GM21447 (cell line): ENCODE measurements around the gene KDM3B.
"Not testable (repeated sequence)": the region's sequence is repeated elsewhere in the genome, so short reads cannot be mapped to it uniquely, and the experiment has no call there.

Experiments
- ATAC-seq: cut with Tn5 transposase; IDR thresholded peaks from one replicate; pipeline ENCODE4 v1.9.1; 2021; ENCODE audit not compliant: unreplicated experiment

KDM3B gene, protein sequence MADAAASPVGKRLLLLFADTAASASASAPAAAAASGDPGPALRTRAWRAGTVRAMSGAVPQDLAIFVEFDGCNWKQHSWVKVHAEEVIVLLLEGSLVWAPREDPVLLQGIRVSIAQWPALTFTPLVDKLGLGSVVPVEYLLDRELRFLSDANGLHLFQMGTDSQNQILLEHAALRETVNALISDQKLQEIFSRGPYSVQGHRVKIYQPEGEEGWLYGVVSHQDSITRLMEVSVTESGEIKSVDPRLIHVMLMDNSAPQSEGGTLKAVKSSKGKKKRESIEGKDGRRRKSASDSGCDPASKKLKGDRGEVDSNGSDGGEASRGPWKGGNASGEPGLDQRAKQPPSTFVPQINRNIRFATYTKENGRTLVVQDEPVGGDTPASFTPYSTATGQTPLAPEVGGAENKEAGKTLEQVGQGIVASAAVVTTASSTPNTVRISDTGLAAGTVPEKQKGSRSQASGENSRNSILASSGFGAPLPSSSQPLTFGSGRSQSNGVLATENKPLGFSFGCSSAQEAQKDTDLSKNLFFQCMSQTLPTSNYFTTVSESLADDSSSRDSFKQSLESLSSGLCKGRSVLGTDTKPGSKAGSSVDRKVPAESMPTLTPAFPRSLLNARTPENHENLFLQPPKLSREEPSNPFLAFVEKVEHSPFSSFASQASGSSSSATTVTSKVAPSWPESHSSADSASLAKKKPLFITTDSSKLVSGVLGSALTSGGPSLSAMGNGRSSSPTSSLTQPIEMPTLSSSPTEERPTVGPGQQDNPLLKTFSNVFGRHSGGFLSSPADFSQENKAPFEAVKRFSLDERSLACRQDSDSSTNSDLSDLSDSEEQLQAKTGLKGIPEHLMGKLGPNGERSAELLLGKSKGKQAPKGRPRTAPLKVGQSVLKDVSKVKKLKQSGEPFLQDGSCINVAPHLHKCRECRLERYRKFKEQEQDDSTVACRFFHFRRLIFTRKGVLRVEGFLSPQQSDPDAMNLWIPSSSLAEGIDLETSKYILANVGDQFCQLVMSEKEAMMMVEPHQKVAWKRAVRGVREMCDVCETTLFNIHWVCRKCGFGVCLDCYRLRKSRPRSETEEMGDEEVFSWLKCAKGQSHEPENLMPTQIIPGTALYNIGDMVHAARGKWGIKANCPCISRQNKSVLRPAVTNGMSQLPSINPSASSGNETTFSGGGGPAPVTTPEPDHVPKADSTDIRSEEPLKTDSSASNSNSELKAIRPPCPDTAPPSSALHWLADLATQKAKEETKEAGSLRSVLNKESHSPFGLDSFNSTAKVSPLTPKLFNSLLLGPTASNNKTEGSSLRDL (N-terminal part only)

DNA sequence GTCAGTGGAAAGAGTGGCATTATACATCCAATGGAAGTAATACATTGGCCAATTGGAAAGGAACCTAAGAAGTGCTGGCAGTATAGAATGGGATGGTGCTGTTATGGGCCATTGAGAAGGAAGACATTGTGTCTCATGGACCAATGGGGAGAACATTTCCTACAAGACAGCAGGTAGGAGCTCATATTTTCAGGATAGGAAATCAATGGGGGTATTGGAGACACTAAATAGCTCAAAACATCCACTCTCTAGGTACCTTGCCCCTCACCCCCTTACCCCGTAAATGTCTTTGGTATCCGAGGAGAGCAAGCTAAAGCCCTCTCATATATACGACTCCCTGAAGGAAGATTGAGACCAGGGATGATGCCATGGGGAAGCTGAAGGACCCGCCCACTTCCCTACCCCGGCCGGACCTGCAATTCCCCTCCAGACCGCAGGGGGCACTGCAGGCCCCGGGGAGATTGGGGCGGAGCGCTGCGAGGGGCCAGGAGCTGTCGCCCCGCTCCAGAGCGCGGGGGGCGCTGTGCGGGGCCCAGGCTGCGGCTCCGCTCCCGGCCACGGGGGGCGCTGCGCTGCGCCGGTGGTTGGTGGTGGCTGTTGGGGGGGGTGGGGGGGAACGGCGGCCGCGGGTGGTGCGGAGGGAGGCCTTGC lies at the start of gene KDM3B:
Gene KDM3B, plus strand, starts transcription at position 615 of the 651 bp plus-strand sequence. CDS start 111 bp downstream, outside the sequence.
- ATAC-seq: peak; percentile 54

DNA sequence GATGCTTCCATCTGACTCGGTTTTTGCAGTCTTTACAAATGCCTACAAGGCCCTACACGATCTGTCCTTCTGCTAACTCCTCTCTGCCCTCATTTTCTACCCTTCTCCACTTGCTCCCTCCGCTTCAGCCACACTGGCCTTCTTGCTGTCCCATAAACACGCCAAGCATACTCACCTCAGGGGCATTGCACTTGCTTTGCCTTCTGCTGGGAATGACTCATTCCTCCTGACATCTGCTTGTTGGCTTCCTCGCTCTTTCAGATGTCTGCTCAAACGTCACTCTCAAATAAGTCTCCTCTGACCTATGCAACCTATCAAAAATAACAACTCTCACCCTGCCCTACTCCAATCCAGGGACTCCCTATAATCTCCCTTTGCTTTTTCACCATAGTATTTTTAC lies 49.1 kb upstream of the KDM3B start:
- ATAC-seq: no peak

DNA sequence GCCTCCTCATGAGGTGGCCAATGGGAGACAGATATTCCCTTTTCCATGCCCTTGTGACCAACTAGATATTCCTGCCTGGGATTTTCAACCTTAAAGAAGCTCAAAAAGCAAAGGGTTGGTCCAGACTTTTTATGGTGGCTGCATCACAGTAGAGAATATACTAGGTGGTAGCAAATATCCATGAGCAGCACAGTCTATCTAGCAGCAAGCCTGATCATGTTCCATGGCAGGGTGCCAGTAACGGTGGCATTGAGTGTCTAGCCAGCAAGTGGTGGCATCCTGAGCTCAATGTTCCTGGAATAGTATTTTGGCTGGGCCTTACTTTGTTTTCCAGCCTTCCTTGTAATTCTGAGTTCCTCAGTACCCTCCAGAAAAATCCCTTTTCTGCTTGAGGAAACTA lies 46.7 kb upstream of the KDM3B start:
- ATAC-seq: no peak

DNA sequence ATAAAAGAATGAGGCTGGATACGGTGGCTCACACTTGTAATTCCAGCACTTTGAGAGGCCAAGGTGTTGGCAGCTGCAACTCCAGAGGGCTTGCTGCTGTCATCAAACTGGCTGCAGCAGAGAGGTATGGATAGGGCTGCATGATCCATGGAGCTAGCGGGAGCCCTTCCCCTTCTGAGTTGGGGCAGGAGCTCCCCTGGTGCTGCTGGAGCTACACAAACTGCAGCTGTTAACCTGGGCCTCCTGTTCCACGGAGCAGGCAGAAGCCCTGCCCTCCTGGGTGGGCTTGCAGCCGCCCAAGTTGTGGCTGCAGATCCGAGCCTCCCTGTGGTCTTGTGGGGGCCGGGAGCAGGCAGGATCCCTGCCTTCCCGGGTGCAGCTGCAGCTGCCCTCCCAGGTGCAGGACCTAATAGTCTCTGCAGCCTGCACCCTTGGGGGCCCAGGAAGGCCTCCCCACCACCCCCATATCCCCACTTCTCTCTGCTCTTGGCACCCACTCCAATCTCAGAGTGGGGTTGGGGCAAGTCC lies 36.7 kb upstream of the KDM3B start:
- ATAC-seq: no peak

DNA sequence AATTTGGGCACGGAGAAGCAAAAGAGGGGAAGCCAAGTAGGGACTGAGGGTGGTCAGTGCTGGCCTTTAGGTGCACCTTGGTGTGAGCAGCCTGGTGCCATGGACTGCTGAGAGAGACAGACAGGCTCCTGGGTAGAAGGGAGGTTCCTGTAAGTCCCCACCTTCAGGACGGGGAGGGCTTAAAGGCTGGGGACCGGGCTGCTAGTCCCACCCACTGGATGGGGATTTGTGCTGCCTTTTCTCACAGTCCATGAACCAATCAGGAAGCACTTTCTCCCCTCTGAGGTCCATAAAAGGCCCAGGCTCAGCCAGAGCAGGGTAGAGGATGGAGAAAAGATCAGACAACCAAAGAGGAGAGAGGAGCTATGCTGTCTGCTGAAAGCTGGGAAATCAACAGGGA lies 36.1 kb upstream of the KDM3B start:
- no peak for ATAC-seq

DNA sequence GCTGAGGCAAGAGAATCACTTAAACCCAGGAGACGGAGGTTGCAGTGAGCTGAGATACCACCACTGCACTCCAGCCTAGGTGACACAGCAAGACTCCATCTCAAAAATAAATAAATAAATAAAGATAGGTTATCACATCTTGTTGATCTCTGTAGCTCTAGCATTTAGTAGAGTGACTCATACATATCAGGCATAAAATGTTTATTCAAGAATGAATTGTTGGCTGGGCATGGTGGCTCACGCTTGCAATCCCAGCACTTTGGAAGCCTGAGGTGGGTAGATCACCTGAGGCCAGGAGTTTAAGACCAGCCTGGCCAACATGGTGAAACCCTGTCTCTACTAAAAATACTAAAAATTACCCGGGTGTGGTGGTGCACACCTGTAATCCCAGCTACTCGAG lies 34.3 kb upstream of the KDM3B start:
- ATAC-seq: not testable (repeated sequence)

DNA sequence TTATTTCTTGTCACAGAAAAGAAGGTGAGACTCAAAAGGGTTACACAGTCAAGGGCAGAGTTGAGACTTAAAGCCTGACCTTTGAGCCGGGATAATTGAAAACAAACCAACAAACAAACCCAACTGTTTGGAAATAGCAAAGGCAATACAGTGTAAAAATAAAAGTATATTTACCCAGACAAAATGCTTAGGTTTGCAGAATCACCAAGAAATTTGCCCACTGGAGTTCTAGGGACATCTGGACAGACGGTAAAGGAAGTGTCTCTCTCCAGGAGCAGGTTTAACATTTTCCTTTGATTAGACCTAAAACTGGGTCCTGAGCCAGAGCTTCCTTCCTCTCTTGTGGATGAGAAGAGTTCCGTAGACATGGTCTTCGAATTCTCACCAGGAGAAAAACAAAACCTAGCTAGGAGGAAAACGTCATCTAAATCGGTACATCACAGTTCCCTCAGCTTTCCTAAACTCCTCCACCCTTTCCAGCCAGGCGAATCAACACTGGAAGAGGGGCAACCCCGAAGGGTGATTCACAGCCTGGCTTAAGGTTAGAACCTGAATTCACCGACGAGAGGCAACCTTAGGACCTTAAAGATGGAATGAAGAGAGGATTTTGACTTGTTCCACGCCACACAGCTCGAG lies 21.6 kb upstream of the KDM3B start:
- no peak for ATAC-seq

DNA sequence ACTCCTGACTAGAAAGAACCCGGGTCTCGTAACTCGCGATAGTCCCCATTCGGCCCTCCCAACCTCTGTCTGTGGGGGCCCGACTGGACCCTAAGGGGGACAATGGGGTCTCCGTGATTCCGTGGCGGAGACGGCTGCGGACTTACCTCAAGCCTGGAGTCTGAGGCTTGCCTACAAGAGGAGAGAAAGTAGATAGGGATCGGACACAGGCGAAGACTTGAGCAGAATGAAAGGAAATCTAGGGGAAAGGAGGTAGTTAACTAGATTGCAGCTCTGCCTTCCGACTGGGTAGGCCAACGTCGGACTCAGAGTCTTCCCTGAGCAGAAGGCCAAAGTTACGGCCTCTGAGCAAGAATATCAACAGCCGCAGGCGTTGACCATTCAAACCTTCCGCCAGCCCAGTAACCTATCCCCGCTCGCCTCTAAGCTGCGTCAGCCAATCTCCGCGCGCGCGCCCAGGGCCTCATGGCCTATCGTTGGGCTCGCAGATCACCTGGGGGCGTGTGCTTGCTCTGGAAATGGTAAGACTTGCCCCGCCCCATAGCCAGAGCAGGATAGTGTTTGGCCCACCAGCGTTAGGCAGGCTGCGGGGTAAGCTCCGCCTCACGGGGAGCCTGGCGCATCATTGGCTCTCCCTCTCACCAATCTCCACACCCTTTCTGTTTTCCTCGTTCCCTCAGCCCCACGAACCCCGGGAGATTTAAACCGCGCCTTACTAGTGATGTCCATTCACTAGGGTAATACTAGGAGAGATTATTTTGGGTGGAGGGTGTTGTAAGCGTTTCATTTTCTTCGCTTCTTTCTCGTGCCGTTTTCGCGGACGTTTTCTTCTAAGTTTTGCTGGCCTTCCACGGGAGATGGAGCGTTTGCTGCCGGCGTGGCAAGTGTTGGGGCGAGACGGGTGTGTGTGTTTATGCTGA lies 20.8 kb upstream of the KDM3B start, which contains the start of gene CDC25C:
Gene CDC25C, minus strand, starts transcription at position 356 of the 920 bp plus-strand sequence. CDS start 624 bp downstream, outside the sequence.
- peak; percentile 99 for ATAC-seq

DNA sequence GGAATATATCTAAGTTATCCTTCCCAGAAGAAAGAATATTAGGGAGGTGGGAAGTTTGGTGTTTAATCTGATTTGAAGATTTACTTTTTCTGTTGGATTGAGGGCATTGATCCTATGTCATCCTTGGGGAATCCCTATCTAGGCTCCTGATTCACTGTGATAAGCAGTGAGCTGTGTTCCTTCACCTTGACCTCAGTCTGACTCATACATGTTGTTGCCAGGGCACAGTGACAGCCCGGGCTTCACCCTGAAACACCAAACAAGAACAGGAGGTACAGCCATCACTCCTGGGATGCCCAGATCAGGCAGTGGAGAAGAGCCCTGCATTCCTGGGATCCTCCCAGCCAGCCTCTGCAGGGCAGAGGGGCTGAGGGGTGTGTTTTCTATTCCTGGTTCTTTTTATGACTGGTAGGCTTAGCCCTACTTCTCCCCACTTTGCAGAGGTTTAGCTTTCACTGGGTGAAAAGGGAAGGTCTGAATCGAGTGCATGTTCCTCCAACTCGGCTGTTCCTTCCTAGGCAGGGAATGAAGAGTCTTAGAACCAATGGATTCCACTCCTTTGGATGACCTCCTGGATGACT lies 17.5 kb upstream of the KDM3B start:
- ATAC-seq: no peak

DNA sequence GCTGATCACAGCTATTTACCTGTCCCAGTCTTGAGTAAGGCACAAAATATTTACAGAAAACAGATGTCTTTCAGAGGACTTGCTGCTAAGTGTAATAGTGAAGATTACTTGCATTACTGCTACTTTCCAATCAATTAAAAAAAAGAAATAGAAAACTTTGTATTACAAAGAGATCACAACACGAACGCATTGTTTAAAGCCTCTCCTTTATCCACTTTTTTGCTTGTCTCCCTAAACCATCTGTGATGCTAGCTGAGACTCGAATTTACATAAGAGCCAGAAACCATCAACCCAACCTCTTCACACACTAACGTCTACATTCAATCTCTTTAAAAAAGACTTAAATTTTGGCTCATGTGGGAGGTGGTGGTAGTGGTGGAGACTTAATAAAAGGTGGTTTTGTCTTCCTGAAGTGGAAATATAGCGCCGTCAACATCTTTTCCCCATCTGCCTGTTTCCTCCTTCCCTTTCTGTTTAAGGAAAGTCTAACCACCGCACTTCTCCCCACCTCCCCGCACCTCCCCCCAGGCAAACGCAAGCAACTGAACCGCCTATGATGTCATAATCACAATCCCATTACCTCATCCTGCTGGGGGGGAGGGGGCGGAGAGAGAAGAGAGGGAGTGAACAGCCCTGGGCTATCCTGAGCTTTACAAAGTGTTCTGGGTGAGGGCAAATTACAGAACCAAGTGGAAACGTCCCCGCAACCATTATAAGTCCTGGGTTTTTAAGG lies 15.4 kb upstream of the KDM3B start:
- ATAC-seq: peak; percentile 11

DNA sequence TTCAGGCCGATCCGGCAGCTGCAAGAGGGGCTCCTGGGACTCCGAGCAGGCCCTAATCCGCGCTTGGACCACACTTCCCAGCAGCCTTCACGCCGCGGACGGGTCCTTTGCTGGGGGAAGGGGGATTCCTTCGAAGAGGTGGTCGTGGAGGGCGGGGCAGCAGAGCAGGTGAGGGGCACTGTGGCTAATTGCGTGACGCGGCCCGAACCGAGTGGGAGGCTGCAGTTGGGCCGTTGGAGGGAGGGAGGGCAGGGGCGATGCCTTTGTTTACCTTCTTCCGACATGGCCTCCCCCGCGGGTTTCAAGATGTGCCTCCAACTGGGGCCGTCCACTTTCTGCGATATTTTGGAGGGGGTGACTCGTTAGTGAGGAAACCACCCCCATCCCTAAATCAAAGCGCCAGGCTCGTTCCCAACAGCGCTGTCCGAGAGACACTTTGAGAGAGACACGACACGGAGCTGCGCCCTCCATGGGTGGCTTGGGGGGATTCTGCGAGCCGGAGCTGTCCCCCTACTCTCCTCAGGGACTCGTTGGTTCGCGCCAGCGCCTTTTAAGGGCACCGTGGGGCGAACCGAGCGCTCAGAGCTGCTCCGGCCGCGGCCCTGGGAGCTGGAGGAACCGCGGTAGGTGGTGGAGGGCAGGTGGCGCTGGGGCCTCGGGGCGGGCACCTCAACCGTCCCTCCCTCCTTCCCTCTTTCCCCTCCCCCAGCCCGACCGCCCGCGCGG lies 14.6 kb upstream of the KDM3B start, which contains the start of gene FAM53C:
Gene FAM53C, plus strand, starts transcription at position 582 of the 726 bp plus-strand sequence. CDS start 3,070 bp downstream, outside the sequence.
- ATAC-seq: peak; percentile 90

DNA sequence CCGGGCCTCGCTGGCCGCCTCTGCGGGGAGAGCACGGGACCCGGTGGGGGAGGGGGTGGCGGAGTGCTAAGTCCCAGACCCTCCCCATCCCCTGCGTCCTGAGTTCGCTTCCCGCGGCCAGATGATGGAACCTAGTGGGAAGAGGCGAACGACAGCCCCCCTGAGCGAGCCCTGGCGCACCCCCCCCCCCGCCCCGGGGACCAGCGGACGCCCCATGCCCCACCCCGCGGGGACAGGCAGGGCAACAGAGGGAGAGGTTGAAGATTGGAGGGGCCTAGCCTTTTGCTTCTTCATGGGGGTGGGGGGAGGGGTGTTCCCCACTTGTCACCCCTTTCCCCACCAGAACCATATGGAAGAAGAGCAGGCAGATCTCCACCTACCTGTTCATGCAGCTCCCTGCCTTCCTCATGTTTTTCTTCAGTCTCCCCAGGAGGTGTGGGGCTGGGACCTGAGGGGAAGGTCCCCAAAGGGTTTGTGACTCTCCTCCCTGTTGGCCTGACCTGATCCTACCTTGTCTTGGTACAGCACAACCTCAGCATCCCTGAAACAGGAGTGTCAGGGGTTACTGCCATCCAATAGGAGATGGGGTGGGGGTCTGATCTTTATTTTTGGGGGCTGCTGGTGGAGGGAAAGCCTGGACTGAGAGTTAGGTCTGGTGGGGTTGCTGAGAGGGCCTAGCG lies 13.9 kb upstream of the KDM3B start:
- no peak for ATAC-seq

DNA sequence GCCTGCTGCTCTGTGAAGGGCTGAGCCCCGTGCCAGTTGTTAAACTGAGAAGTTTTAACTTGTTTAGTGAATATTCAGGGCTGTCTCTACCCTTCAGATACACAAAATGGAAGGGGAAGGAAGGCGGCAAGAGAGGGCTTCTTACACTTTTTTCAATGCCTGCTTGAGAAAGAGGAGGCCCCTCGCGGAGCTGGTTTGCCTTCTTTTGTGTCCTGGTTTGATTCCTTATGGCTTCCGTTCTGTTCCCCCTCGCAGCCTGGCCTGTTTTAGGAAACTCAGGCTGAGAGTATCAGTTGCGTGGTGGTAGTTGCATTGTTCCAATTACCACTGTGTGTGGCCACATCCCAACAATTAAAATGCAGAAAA lies 13.4 kb upstream of the KDM3B start:
- no peak for ATAC-seq

DNA sequence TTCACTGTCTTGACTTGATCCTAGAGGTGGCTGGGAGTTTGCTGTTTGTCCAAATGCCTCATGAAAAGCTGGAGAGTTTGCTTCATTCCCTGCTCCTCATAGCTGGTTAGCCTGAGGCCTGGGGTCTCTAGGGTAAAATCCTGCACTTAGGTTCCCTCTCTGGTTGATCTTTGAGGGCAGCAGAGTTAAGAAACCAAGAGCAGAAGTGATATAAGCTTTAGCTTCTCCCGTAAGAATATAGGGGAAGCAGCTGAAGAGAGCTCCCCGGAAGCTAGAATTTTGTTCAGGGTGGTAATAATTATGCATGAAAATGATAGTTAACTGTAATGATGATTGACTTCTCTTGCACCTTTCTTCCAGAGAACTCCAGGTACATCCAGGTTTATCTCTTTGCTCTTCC lies 13.0 kb upstream of the KDM3B start:
- no peak for ATAC-seq

DNA sequence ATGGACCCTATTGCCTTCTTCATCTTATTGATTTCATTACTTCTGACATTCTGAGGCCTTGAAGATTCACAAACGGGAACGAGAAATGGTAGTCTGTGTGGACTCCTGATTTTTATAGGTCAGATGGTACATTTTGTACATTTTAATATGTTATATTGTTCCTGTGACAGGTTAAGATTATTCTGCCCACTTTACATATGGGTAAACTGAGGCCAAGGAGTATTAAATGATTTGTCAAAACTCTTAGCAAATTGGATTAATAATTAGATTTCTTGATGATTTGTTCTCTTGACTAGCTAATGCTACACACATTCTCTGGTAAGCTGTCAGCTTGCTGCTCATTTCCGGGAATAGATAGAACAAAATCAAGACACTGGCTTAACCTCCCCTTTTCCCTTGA lies 12.5 kb upstream of the KDM3B start:
- ATAC-seq: no peak

DNA sequence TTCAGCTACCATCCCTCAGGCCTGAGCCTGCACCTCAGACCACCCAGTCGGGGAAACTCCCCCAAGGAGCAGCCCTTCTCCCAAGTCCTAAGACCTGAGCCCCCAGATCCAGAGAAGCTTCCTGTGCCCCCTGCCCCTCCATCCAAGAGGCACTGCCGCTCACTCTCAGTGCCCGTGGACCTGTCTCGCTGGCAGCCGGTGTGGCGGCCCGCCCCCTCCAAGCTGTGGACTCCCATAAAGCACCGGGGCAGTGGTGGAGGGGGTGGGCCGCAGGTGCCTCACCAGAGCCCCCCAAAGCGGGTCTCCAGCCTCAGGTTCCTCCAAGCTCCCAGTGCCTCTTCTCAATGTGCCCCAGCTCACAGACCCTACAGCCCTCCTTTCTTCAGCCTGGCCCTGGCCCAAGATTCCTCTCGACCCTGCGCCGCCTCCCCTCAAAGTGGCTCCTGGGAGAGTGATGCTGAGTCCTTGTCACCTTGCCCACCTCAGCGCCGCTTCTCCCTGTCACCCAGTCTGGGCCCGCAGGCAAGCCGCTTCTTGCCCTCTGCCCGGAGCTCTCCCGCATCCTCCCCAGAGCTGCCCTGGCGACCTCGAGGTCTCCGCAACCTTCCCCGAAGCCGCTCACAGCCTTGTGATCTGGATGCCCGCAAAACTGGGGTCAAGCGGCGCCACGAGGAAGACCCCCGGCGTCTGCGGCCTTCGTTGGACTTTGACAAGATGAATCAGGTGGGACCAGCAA lies 7.4 kb upstream of the KDM3B start:
- no peak for ATAC-seq
